Omental fat pad (tissue), 4 donors: ENCODE data around the gene CLDN9. TPM values are rescaled to one million over a fixed set of nuclear protein-coding genes. Genes with fewer than 3 reads are reported as not detected.

Experiments
- ATAC-seq: fragments of 150-250 bp; one replicate; pipeline ENCODE4 v1.9.1; 2016; ENCODE audit warnings: mild to moderate bottlenecking, moderate library complexity; ENCODE audit not compliant: low FRiP score
- DNase-seq: peaks from one replicate; pipeline ENCODE4 v3.0.0-alpha.2; 2019; ENCODE audit warnings: low spot score
- total RNA-seq, 4 donors: library from RNA; depleted of rRNA; stranded (reverse); fragments of >200 nt; gene quantifications; one replicate each; pipeline ENCODE4 v1.1.0, GENCODE V29; 2016
- TF ChIP-seq, protein P1 (sequence below), 3 donors: fragments of 450-650 bp; IDR thresholded peaks; one replicate each; pipeline ENCODE4 v1.5.1; 2016 to 2017; ENCODE audit warnings: antibody characterized with exemption in 3 of 3, mild to moderate bottlenecking in 3 of 3, moderate library complexity in 2 of 3

The CLDN9 gene
- total RNA-seq, 4 donors from 2014 or later, result 0.24 to 0.63 TPM; not detected in 2

DNA sequence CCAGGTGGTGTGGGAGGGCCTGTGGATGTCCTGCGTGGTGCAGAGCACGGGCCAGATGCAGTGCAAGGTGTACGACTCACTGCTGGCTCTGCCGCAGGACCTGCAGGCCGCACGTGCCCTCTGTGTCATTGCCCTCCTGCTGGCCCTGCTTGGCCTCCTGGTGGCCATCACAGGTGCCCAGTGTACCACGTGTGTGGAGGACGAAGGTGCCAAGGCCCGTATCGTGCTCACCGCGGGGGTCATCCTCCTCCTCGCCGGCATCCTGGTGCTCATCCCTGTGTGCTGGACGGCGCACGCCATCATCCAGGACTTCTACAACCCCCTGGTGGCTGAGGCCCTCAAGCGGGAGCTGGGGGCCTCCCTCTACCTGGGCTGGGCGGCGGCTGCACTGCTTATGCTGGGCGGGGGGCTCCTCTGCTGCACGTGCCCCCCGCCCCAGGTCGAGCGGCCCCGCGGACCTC lies 798 bp downstream of the CLDN9 start:
- DNase-seq, result no peak
- ATAC-seq, result no peak
- TF ChIP-seq, protein P1, sequence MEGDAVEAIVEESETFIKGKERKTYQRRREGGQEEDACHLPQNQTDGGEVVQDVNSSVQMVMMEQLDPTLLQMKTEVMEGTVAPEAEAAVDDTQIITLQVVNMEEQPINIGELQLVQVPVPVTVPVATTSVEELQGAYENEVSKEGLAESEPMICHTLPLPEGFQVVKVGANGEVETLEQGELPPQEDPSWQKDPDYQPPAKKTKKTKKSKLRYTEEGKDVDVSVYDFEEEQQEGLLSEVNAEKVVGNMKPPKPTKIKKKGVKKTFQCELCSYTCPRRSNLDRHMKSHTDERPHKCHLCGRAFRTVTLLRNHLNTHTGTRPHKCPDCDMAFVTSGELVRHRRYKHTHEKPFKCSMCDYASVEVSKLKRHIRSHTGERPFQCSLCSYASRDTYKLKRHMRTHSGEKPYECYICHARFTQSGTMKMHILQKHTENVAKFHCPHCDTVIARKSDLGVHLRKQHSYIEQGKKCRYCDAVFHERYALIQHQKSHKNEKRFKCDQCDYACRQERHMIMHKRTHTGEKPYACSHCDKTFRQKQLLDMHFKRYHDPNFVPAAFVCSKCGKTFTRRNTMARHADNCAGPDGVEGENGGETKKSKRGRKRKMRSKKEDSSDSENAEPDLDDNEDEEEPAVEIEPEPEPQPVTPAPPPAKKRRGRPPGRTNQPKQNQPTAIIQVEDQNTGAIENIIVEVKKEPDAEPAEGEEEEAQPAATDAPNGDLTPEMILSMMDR (IDR thresholded peaks at IDR 0.05), result no peak

GRCh38 chr16:3013998-3014690 lies 1.4 kb downstream of the CLDN9 start:
- no peak for ATAC-seq
- DNase-seq, result no peak
- TF ChIP-seq, protein P1 (IDR thresholded peaks at IDR 0.05), result no peak

DNA sequence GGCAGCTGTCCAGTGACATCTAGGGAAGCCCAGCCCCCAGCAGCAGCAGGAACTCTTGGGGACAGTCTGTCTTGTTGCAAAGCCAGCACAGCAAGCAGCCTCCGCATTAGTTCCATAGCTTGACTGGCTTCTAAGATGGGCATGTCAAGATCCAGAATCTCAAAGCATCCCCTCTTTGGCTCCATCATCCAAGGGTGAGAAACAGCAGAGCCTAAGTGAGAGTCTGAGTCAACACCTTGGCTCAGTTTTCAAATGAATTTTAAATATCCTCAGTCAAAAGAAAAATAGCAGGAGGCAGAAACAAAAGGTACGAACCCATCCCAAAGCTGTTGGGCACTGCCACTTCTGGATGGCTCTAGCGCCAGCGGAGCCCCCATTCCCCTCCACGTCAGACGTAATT lies 2.2 kb downstream of the CLDN9 start:
- ATAC-seq (no peak), DNase-seq (no peak)
- TF ChIP-seq, protein P1 (IDR thresholded peaks at IDR 0.05), result no peak

- TF ChIP-seq, protein P1 (IDR thresholded peaks at IDR 0.05), result no peak
- ATAC-seq (no peak), DNase-seq (no peak)
Measured at GRCh38 chr16:3015865-3016521, 3.3 kb downstream of the CLDN9 start.

GRCh38 chr16:3017344-3017743 lies 4.6 kb downstream of the CLDN9 start:
- DNase-seq, result no peak
- TF ChIP-seq, protein P1 (IDR thresholded peaks at IDR 0.05), result no peak
- ATAC-seq, result no peak

GRCh38 chr16:3017794-3018506 lies 5.2 kb downstream of the CLDN9 start, which contains the start of gene CLDN6:
Gene CLDN6, minus strand, starts transcription at chr16:3018183. Its CDS starts 2,162 bp downstream, at chr16:3016021.
- DNase-seq (no peak), ATAC-seq (no peak)
- TF ChIP-seq, protein P1 (IDR thresholded peaks at IDR 0.05), result no peak
